HG02973 (cell line): ENCODE results near the gene VN1R4.
"Not testable (repeated sequence)": the region's sequence is repeated elsewhere in the genome, so short reads cannot be mapped to it uniquely, and the experiment has no call there.

ENCODE experiments used
- ATAC-seq: cut with Tn5 transposase; IDR thresholded peaks from one replicate; pipeline ENCODE4 v1.9.1; 2021; ENCODE audit warnings: moderate library complexity; ENCODE audit not compliant: unreplicated experiment

Gene VN1R4

GRCh38 chr19:53267623-53268022 is at the start of gene VN1R4:
Gene VN1R4, minus strand, starts transcription at chr19:53267723. Its CDS starts 58 bp downstream, at chr19:53267665.
- ATAC-seq, result not testable (repeated sequence)

- ATAC-seq, result no peak
Measured at GRCh38 chr19:53311897-53312296, 44.4 kb upstream of the VN1R4 start.

GRCh38 chr19:53311044-53311443 is 43.5 kb upstream of the VN1R4 start:
- no peak for ATAC-seq

GRCh38 chr19:53308339-53308811 is 40.9 kb upstream of the VN1R4 start:
- no peak for ATAC-seq

GRCh38 chr19:53301341-53301740 is 33.8 kb upstream of the VN1R4 start:
- not testable (repeated sequence) for ATAC-seq

GRCh38 chr19:53294786-53295441 is 27.4 kb upstream of the VN1R4 start:
- no peak for ATAC-seq

- ATAC-seq, result no peak
Measured at GRCh38 chr19:53290758-53291549, 23.4 kb upstream of the VN1R4 start.

- no peak for ATAC-seq
Measured at GRCh38 chr19:53285087-53285486, 17.6 kb upstream of the VN1R4 start.

GRCh38 chr19:53281947-53282346 is 14.4 kb upstream of the VN1R4 start:
- ATAC-seq, result not testable (repeated sequence)

- no peak for ATAC-seq
Measured at GRCh38 chr19:53275480-53275879, 8.0 kb upstream of the VN1R4 start.

GRCh38 chr19:53272044-53272443 is 4.5 kb upstream of the VN1R4 start:
- ATAC-seq, result no peak

- not testable (repeated sequence) for ATAC-seq
Measured at GRCh38 chr19:53269861-53270260, 2.3 kb upstream of the VN1R4 start.

GRCh38 chr19:53257715-53258342 is 9.7 kb downstream of the VN1R4 start, which contains the start of gene VN1R2:
Gene VN1R2, plus strand, starts transcription at chr19:53258292. Its CDS starts 84 bp downstream, at chr19:53258376.
- ATAC-seq, result not testable (repeated sequence)

- no peak for ATAC-seq
Measured at GRCh38 chr19:53254411-53255341, 12.8 kb downstream of the VN1R4 start, which contains the start of gene ZNF677. Gene ZNF677, minus strand, starts transcription at chr19:53254873. Its CDS starts 3,323 bp downstream, at chr19:53251550.

GRCh38 chr19:53246498-53246897 is 21.0 kb downstream of the VN1R4 start:
- no peak for ATAC-seq

- ATAC-seq, result no peak
Measured at GRCh38 chr19:53237114-53237777, 30.3 kb downstream of the VN1R4 start.

- no peak for ATAC-seq
Measured at GRCh38 chr19:53224606-53225005, 42.9 kb downstream of the VN1R4 start.

- not testable (repeated sequence) for ATAC-seq
Measured at GRCh38 chr19:53222716-53223115, 44.8 kb downstream of the VN1R4 start.
